Measurements from ENCODE around the gene FBXL7.

FBXL7 gene

DNA sequence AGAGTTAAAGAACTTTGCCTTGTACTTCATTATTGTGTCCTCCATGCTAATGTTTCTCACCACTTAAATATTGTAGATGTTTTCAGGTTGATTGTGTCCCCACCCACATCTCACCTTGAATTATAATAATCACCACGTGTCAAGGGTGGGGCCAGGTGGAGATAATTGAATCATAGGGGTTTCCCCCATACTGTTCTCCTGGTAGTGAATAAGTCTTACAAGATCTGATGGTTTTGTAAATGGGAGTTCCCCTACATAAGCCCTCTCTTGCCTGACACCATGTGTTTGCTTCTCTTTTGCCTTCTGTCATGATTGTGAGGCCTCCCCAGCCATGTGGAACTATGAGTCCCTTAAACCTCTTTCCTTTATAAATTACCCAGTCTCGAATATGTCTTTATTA, 248.3 kb downstream of the FBXL7 start:
- H3K4me3 ChIP-seq (ENCODE audit: insufficient read depth, low read length, poor library complexity, severe bottlenecking) = no peak overlapping the region
- H3K4me2 ChIP-seq (ENCODE audit: low read depth, low read length, poor library complexity, severe bottlenecking) = no peak overlapping the region
- H3K36me3 ChIP-seq (ENCODE audit: low read length) = no peaks in the 10 kb centered on the region
- TF ChIP-seq, protein P1, sequence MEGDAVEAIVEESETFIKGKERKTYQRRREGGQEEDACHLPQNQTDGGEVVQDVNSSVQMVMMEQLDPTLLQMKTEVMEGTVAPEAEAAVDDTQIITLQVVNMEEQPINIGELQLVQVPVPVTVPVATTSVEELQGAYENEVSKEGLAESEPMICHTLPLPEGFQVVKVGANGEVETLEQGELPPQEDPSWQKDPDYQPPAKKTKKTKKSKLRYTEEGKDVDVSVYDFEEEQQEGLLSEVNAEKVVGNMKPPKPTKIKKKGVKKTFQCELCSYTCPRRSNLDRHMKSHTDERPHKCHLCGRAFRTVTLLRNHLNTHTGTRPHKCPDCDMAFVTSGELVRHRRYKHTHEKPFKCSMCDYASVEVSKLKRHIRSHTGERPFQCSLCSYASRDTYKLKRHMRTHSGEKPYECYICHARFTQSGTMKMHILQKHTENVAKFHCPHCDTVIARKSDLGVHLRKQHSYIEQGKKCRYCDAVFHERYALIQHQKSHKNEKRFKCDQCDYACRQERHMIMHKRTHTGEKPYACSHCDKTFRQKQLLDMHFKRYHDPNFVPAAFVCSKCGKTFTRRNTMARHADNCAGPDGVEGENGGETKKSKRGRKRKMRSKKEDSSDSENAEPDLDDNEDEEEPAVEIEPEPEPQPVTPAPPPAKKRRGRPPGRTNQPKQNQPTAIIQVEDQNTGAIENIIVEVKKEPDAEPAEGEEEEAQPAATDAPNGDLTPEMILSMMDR (IDR thresholded peaks at IDR 0.05; ENCODE audit: insufficient read depth, low read length, poor library complexity, severe bottlenecking) = no peak
- TF ChIP-seq EZH2phosphoT487 (conservative IDR thresholded peaks at IDR 0.05; ENCODE audit: low read length) = no peak
- H3K27ac ChIP-seq (ENCODE audit: low read depth, low read length) = no peak overlapping the region
- H3K9ac ChIP-seq (ENCODE audit: low read length) = no peak overlapping the region
- H4K20me1 ChIP-seq (ENCODE audit: low read depth, low read length) = no peaks in the 10 kb centered on the region
- H3K9me2 ChIP-seq (replicated peaks; ENCODE audit: insufficient read depth, low read length) = no peaks in the 10 kb centered on the region
- H3K27me3 ChIP-seq (ENCODE audit: low read length) = no peaks in the 10 kb centered on the region
- H2AFZ ChIP-seq (ENCODE audit: low read depth, low read length, severe bottlenecking) = no peak overlapping the region
- H3K79me2 ChIP-seq (ENCODE audit: insufficient read depth, low read length) = no peaks in the 10 kb centered on the region
- no peaks in the 10 kb centered on the region for H3F3A ChIP-seq (ENCODE audit: insufficient read depth)
- H3K9me3 ChIP-seq (ENCODE audit: insufficient read depth, low read length) = peaks cover 6% of the 10 kb centered on the region; the same call in 1 of the 2 replicates

DNA sequence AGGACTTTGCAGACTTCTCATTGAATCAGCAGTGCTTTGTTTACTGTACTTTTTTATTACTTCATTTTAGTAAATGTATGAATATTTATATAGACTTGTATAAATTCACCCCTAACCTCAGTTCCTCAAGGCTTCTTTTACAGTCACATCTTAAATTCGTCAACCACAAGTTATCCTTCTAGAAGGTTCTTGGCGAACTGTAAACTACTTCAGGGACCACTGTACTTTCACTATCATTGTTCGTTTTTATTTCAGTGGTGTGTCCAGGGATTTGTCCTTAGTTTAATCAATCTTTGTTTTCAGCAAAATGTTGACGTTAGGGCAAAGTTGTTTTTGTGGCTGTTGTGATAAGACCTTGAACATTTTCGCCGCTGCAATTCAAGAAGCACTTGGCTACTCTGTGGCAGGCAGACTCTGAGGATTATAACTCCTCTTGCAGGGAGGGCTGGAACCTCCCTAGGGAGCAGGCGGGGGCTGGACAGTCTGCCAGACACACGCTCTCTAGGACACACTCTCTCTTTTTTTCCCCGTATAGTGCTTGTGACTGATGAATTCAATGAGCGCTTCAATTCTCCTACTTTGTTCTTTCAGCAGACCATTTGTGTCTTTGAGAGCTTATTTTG, 252.8 kb downstream of the FBXL7 start:
- H3K4me2 ChIP-seq (ENCODE audit: low read depth, low read length, poor library complexity, severe bottlenecking) = no peak overlapping the region
- H3K9me2 ChIP-seq (replicated peaks; ENCODE audit: insufficient read depth, low read length) = no peaks in the 10 kb centered on the region
- H3K36me3 ChIP-seq (ENCODE audit: low read length) = no peaks in the 10 kb centered on the region
- H2AFZ ChIP-seq (ENCODE audit: low read depth, low read length, severe bottlenecking) = no peak overlapping the region
- H3K27me3 ChIP-seq (ENCODE audit: low read length) = no peaks in the 10 kb centered on the region
- H3K4me3 ChIP-seq (ENCODE audit: insufficient read depth, low read length, poor library complexity, severe bottlenecking) = no peak overlapping the region
- no peaks in the 10 kb centered on the region for H3K79me2 ChIP-seq (ENCODE audit: insufficient read depth, low read length)
- no peak overlapping the region for H3K27ac ChIP-seq (ENCODE audit: low read depth, low read length)
- H3K9ac ChIP-seq (ENCODE audit: low read length) = no peak overlapping the region
- H3F3A ChIP-seq (ENCODE audit: insufficient read depth) = no peaks in the 10 kb centered on the region
- H4K20me1 ChIP-seq (ENCODE audit: low read depth, low read length) = no peaks in the 10 kb centered on the region
- no peaks in the 10 kb centered on the region for H3K9me3 ChIP-seq (ENCODE audit: insufficient read depth, low read length)
- TF ChIP-seq, protein P1 (IDR thresholded peaks at IDR 0.05; ENCODE audit: insufficient read depth, low read length, poor library complexity, severe bottlenecking) = no peak
- TF ChIP-seq EZH2phosphoT487 (conservative IDR thresholded peaks at IDR 0.05; ENCODE audit: low read length) = no peak

DNA sequence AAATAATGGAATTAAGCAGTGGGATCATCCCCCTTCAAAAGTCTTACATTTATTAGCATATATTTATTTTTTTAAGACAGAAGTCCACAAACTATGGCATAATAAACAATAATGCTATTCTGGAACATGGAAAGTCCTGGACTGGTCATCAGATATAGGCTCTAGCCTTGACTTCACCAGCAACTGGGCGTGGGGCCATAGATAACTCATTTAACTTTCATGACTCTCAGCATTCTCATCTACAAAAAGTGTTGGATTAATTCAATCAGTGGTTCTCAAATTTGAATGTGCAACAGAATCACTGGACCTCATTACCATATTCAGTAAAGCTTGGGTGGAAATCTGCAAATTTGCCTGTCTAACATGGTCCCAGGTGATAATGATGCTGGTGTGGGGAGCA, 253.8 kb downstream of the FBXL7 start:
- Histone ChIP-seq H3K36me3 (ENCODE audit: low read length) (no peaks in the 10 kb centered on the region), H3K4me2 (ENCODE audit: low read depth, low read length, poor library complexity, severe bottlenecking) (no peak overlapping the region), H3K27me3 (ENCODE audit: low read length) (no peaks in the 10 kb centered on the region), H3K4me3 (ENCODE audit: insufficient read depth, low read length, poor library complexity, severe bottlenecking) (no peak overlapping the region), H3K79me2 (ENCODE audit: insufficient read depth, low read length) (no peaks in the 10 kb centered on the region), H3K9me2 (replicated peaks; ENCODE audit: insufficient read depth, low read length) (no peaks in the 10 kb centered on the region), H3K9me3 (ENCODE audit: insufficient read depth, low read length) (no peaks in the 10 kb centered on the region), H3K27ac (ENCODE audit: low read depth, low read length) (no peak overlapping the region), H4K20me1 (ENCODE audit: low read depth, low read length) (no peaks in the 10 kb centered on the region), H2AFZ (ENCODE audit: low read depth, low read length, severe bottlenecking) (no peak overlapping the region), H3F3A (ENCODE audit: insufficient read depth) (no peaks in the 10 kb centered on the region), H3K9ac (ENCODE audit: low read length) (no peak overlapping the region)
- no peak for TF ChIP-seq EZH2phosphoT487 (conservative IDR thresholded peaks at IDR 0.05; ENCODE audit: low read length)
- TF ChIP-seq, protein P1 (IDR thresholded peaks at IDR 0.05; ENCODE audit: insufficient read depth, low read length, poor library complexity, severe bottlenecking) = no peak
